ENCODE results near the gene ZFAND6. TPM values are rescaled to one million over a fixed set of nuclear protein-coding genes. Genes with fewer than 3 reads are reported as not detected.
A peak's percentile ranks its signal among the peaks of the same experiment; 100 is the strongest.

The ZFAND6 gene
- total RNA-seq, 1 experiment from 2014 or later = 89.7 TPM

- Histone ChIP-seq H3K4me2 (ENCODE audit: insufficient read depth, insufficient read length, low read length) (no peak overlapping the region), H3K27me3 (ENCODE audit: insufficient read depth, low read length) (no peaks in the 10 kb centered on the region), H3K9ac (ENCODE audit: extremely low read depth, insufficient read length, low read length) (no peak overlapping the region), H3K79me1 (ENCODE audit: insufficient read depth, low read depth, low read length, poor library complexity, severe bottlenecking) (no peaks in the 10 kb centered on the region), H3K14ac (ENCODE audit: insufficient read depth, low read length) (no peak overlapping the region), H3K18ac (ENCODE audit: insufficient read length, low read depth, low read length) (no peak overlapping the region), H3K23me2 (ENCODE audit: insufficient read length, low read depth, low read length, poor library complexity, severe bottlenecking) (no peaks in the 10 kb centered on the region), H4K5ac (ENCODE audit: insufficient read length, low read depth, low read length) (no peak overlapping the region), H4K8ac (replicated peaks; ENCODE audit: insufficient read length, low read depth, low read length) (no peak overlapping the region), H2AFZ (ENCODE audit: low read length) (no peak overlapping the region), H3K79me2 (ENCODE audit: insufficient read depth, low read length) (no peaks in the 10 kb centered on the region), H4K91ac (ENCODE audit: insufficient read length, low read depth, low read length) (no peak overlapping the region), H2BK12ac (ENCODE audit: insufficient read length, low read depth, low read length) (no peak overlapping the region), H2AK5ac (ENCODE audit: insufficient read length, low read length) (no peak overlapping the region), H3K56ac (ENCODE audit: insufficient read length, low read depth, low read length) (no peak overlapping the region), H3K9me3 (ENCODE audit: control insufficient read depth, low read depth, low read length) (no peaks in the 10 kb centered on the region), H3K4ac (ENCODE audit: low read depth, low read length) (no peak overlapping the region), H2BK120ac (ENCODE audit: low read depth, low read length, poor library complexity, severe bottlenecking) (no peak overlapping the region), H4K20me1 (ENCODE audit: control insufficient read depth, insufficient read depth, insufficient read length) (no peaks in the 10 kb centered on the region), H3K23ac (ENCODE audit: insufficient read length, low read depth, low read length) (no peak overlapping the region), H2BK15ac (ENCODE audit: low read depth, low read length) (no peak overlapping the region), H2BK5ac (ENCODE audit: insufficient read length, low read length) (no peak overlapping the region), H3T11ph (ENCODE audit: low read length) (no peak overlapping the region), H3K27ac (ENCODE audit: insufficient read length, low read depth, low read length) (no peak overlapping the region), H3K4me1 (ENCODE audit: insufficient read depth, low read length) (no peaks in the 10 kb centered on the region), H2BK20ac (ENCODE audit: low read depth, low read length, poor library complexity, severe bottlenecking) (no peak overlapping the region)
- Mint-ChIP-seq H3K4me3 (no peak overlapping the region), H3K9me3 (no peaks in the 10 kb centered on the region; a peak in 2 of 5 replicates), H3K36me3 (ENCODE audit: insufficient read depth in 1 of 3, low read depth in 3 of 3) (peaks cover 0 to 7% (median under 1%) of the 10 kb centered on the region in 3 experiments; a peak in 3 of 7 replicates), H3K4me1 (no peaks in the 10 kb centered on the region), H3K27me3 (ENCODE audit: low read depth) (no peaks in the 10 kb centered on the region), H3K27ac (0 out of 7 replicates have a peak overlapping the region, but pooled peaks of 1 of the 3 experiments have one; percentile 32)
- WGBS (ENCODE audit: extremely low coverage, insufficient read length, low lambda C conversion rate) = no CpG with 5 or more reads among the region's 5 CpGs
- DNase-seq = no peak
- TF ChIP-seq CTCF (conservative IDR thresholded peaks at IDR 0.05) = no peak
These were observed 83.2 kb downstream of the ZFAND6 start for GRCh38 chr15:80142646-80143045.

All from H9 (cell line).